ENCODE data around the gene RPL10A.

DNA sequence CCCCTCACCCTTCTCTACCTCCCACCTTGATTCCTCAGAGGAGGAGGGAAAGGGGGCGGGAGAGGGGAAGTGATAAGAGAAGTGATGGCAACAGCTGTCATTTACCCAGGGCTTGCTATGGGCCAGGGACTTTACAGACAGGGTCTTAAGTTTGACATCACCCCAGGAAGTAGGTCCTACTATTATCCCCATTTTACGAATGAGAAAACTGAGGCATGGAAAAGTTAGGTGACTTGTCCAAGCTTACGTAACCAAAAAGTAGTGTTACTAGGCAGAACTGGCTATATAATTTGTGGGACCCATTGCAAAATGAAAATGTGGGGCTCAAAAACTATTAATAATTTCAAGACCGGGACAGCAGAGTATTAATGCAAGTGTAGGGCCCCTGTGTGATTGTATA lies 26.6 kb upstream of the RPL10A start:
- TF ChIP-seq, protein P1, sequence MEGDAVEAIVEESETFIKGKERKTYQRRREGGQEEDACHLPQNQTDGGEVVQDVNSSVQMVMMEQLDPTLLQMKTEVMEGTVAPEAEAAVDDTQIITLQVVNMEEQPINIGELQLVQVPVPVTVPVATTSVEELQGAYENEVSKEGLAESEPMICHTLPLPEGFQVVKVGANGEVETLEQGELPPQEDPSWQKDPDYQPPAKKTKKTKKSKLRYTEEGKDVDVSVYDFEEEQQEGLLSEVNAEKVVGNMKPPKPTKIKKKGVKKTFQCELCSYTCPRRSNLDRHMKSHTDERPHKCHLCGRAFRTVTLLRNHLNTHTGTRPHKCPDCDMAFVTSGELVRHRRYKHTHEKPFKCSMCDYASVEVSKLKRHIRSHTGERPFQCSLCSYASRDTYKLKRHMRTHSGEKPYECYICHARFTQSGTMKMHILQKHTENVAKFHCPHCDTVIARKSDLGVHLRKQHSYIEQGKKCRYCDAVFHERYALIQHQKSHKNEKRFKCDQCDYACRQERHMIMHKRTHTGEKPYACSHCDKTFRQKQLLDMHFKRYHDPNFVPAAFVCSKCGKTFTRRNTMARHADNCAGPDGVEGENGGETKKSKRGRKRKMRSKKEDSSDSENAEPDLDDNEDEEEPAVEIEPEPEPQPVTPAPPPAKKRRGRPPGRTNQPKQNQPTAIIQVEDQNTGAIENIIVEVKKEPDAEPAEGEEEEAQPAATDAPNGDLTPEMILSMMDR (IDR thresholded peaks at IDR 0.05) = no peak
- TF ChIP-seq POLR2A (IDR thresholded peaks at IDR 0.05) = no peak
